HG03135 (cell line): Measurements from ENCODE around the gene ID1.
"Not testable (repeated sequence)": the region's sequence is repeated elsewhere in the genome, so short reads cannot be mapped to it uniquely, and the experiment has no call there.

ENCODE experiments used
- ATAC-seq: cut with Tn5 transposase; IDR thresholded peaks from one replicate; pipeline ENCODE4 v1.9.1; 2021; ENCODE audit warnings: mild to moderate bottlenecking, moderate library complexity; ENCODE audit not compliant: unreplicated experiment

ID1 gene

DNA sequence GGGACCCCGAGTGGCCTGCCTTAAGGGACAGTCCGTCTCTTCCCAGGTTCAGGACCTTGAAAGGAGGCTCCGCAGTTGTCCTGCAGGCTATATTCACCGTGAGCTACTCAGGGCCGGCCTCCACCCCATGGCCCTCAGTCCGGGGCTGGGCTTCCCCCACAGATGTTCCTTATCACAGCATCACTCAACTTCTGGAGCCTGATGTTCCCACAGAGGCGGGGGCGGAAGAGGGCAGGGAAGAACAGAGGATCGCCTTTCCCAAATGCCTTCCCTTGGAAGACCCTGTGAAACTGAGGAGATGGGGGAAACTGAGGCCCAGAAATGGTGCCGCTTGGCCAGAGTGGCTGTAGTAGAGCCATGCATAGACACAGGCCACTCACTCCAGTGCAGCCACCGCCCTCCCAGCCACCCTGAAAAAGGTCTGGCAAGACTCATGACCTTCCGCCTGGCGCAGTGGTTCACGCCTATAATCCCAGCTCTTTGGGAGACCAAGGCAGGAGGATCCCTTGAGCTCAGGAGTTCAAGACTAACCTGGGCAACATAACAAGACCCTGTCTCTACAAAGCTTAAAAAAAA lies 28.3 kb downstream of the ID1 start:
- no peak for ATAC-seq

DNA sequence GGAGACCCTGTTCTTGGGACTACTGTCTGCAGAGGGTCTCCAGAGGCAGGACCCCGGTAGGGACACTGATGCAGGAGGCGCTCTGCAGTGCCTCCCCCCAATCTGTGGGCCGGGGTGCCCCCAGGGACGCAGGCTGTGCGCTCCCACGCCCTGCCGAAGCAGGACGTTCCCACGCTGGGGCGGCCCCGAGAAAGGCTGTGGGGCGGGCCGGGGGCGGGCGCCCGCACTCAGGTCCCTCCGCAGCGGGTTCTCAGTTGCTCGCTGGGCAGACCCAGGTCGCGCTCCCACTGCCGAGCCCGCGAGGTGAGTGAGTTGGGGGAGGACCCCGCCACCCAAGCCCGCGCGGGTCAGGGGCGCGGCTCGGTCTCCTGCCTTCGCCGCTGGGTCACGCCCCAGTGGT lies 32.6 kb downstream of the ID1 start, which contains the start of gene COX4I2:
Gene COX4I2 (plus strand): TSS at position 253 of the 400 bp plus-strand sequence. CDS start 1,106 bp downstream, outside the sequence.
- no peak for ATAC-seq

DNA sequence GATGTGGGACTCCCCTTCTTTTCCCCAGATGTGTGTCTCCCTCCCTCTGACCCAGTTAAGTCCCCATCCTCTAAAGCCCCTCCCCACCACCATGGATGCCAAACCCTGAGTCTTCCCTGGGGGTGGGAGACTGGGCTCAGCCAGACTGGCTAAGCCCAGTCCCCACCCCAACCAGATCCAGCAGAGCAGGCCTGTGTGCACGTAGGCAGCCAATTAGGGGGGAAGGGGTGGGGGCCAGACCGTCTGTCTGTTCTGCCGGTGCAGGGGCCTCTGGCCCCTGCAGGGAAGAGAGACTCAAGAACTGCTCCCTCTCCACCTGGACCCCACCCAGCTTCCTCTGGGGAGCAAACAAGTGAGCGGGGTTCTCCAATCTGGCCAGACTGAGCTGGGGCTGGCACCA lies 33.2 kb downstream of the ID1 start:
- no peak for ATAC-seq

DNA sequence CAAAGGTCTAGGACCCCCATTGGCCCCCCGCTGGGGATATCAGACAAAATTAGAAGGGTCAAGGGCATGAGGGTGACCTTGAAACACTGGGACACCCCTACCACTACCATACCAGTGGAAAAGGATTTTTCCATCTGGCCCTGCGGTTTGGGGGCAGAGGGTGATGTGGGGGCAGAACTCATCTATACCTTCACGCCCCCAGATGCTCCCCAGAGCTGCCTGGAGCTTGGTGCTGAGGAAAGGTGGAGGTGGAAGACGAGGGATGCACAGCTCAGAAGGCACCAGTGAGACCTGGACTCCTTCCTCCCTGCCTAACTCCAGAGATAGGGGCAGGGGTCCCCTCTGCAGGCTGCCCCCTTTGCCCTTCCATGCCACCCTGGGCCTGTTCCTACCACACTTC lies 33.7 kb downstream of the ID1 start:
- ATAC-seq: no peak

DNA sequence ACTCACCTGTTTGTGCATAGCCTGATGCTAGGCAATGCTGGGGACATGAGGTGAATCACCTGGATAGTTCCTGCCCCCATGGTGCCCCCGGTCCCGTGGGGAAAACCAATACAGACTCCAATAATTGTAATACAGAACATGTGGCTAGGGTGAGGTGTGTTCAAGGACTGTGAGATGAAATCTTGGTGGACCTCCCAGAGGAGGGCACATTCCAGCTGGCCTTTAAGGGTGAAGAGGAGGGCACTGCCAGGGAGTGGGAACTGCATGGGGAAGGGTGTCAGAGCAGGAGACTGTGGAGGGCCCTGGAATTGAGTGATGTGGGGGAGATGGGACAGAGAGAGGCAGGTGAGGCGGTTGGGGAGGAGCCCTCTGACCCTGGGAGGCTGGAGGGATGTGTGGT lies 35.2 kb downstream of the ID1 start:
- no peak for ATAC-seq

DNA sequence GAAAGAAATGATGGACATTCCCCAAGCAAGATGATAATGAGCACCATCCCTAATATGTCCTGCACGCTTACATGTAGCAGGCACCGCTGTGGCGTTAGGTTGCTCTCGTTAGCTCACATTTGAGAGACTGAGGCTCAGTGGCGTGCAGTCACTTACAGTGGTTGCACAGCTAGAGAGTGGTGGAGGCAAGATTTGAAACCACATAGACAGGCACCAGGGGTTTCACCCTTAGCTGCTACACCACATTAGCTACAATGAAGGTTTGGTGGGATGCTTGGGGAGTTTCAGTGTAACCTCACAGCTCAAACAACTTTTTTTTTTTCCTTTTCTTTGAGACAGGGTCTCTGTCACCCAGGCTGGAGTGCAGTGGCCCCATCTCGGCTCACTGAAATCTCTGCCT lies 36.3 kb downstream of the ID1 start:
- no peak for ATAC-seq

DNA sequence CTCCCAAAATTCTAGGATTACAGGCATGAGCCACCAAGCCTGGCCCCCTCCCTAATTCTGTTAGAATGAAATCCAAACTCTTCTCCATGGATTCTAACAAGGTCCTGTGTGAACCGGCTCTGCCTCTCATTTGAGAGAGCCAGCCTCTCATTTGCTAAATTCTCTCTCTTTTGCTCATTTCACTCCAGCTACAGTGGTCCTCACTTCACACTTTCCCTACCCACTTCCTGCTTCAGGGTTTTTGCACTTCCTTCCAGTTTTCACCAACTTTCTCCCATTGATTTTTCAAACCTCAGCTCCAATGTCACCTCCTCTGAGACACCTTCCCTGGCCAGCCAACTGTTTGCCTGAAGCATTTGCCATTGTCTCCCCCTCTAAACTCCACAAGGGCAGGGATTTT lies 37.7 kb downstream of the ID1 start:
- ATAC-seq: no peak

DNA sequence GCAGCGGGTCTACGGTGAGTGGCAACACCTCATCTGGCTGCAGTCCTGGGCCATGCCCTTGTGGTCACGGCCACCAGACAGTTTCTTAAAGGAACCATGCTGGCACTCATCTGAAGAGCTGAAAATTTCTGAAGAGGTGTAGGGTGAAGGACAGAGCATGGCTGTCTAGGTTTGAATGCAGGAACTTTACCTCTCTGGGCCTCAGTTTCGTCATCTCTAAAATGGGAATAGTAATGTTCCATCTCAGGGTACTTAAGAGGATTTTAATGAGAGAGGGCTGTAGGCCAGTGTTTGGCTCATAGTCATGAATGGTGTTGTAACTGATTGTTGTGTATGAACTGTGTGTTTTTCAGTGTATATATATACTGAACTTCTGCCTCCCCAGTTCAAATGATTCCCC lies 38.4 kb downstream of the ID1 start:
- ATAC-seq: no peak

DNA sequence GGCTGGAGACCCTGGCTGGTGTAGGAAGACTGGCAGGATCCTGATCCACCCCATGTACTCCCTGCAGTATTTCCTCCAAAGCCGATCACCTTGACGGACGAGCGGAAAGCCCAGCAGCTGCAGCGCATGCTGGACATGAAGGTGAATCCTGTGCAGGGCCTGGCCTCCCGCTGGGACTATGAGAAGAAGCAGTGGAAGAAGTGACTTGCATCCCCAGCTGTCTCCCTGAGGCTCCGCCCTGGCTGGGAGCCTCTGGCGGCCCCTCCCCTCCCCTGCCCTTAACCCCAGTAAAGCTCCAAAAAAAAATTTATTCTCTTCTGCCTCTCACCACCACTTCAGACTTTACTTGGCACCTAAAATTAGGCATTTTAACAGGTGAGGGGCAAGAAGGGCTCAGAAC lies 39.6 kb downstream of the ID1 start:
- no peak for ATAC-seq

DNA sequence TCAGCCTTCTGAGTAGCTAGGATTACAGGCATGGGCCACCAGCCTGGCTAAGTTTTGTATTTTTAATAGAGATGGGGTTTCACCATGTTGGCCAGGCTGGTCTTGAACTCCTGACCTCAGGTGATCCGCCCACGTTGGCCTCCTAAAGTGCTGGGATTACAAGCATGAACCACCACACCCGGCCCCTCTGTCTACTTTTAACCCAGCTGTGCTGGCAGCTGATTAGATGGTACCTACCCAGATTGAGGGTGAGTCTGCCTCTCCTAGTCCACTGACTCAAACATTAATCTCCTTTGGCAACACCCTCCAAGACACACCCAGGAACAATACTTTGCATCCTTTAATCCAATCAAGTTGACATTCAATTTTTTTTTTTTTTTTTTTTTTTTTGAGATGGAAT lies 43.0 kb downstream of the ID1 start:
- not testable (repeated sequence) for ATAC-seq

DNA sequence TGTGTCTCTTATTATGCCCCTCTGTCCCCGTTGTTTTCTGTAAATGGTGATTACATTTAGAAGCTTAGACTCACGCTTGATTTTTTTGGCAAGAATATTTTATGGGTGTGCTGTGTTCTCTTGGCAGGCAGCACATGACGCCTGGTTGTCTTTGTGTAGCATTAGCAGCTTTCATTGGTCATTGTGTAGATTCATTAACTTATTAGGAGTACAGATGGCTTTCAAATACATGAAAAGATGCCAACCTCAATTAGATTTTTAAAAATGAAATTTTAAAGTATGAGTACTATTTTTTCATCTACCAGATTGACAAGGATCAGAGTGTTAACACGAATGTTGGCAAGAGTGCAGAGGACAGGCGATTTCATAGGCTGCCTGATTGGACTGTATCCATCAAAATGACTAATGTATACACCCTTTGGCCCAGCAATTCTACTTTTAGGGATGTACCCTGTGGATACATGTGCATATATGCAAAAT lies 47.9 kb downstream of the ID1 start:
- no peak for ATAC-seq

DNA sequence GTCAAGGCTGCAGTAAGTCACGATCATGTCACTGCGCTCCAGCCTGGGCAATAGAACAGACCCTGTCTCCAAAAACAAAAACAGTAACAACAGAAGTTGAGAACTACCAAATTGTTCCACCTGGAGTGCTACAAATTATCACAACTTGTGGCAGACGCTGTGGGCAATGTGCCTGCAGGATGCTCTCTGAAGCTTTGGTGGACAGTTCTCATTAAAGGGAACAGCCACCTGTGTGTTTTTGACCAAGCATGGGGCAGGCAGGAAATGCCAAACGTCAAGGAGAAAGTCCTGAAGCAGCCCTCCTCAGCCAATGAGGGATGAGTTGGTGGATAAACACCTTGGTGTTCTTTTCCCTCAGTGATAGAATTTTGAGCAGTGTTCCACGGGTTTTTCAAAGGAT lies 48.5 kb downstream of the ID1 start:
- no peak for ATAC-seq

DNA sequence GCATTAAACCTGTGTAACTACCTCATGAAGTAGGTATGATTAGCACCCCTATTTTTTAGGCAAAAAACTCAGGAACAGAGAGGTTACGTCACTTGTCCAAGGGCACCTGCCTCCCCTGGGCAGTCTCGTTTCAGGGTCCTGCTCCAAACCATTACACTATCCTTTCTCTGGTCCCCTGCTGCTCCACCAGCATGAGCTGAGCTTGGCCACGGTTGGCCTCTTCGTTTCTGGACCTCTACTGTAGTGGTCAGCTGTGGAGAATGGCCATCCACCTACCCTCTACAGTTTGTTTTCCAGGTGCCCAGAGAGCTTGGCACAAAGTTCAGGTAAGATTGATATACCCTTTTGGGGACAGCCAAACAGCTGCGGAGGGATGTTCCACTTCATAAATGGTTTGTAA lies 49.4 kb downstream of the ID1 start:
- ATAC-seq: no peak
